C1 segment of cervical spinal cord (tissue), 14 donors: Measurements from ENCODE around the gene GRHL1.
A peak's percentile ranks its signal among the peaks of the same experiment; 100 is the strongest.
"Not testable (repeated sequence)": the region's sequence is repeated elsewhere in the genome, so short reads cannot be mapped to it uniquely, and the experiment has no call there.

Source experiments
- DNase-seq, 14 donors: peaks; one replicate each; lab custom pipeline; 2025; lab: John Stamatoyannopoulos, UW

The GRHL1 gene, protein sequence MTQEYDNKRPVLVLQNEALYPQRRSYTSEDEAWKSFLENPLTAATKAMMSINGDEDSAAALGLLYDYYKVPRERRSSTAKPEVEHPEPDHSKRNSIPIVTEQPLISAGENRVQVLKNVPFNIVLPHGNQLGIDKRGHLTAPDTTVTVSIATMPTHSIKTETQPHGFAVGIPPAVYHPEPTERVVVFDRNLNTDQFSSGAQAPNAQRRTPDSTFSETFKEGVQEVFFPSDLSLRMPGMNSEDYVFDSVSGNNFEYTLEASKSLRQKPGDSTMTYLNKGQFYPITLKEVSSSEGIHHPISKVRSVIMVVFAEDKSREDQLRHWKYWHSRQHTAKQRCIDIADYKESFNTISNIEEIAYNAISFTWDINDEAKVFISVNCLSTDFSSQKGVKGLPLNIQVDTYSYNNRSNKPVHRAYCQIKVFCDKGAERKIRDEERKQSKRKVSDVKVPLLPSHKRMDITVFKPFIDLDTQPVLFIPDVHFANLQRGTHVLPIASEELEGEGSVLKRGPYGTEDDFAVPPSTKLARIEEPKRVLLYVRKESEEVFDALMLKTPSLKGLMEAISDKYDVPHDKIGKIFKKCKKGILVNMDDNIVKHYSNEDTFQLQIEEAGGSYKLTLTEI

DNA sequence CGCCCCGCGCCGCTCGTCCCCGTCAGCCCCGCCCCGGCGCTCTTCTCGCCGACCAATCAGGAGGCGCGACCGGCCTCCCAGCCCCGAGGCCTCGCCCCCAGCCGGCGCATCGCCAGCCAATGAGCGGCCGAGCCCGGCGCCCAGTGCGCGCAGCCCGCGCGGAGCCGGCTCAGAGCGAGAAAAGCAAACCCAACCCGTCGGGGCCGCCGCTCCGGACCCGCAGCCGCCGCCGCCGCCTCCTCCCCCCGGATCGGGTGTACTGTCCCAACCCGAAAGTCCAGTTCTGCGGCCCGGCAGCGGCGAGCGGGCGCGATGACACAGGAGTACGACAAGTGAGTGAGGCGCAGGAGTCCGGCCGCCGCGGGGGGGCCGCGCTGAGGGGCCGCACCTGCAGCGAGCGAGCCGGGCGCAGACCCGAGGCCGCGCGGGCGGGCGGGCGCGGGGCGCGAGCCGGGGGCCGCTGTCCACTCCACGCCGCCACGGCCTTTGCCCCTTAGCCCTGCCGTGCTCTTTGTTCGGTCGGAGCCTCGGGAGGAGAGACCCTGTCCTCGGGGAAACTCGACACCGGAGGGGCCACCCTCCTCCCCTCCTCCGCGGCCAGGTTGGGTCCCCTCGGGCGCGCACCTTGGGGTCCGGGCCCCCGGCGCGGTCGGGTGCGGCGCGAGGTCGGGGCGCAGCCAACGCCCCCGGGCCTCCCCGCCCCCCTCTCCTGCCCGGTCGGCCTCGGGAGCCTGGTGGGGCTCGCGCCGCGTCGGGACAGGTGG lies at the start of gene GRHL1:
Gene GRHL1 (plus strand): TSS at position 172 of the 764 bp plus-strand sequence. CDS start 141 bp downstream, at position 313.
- peak; percentile 15 to 95 (median 83) for DNase-seq

DNA sequence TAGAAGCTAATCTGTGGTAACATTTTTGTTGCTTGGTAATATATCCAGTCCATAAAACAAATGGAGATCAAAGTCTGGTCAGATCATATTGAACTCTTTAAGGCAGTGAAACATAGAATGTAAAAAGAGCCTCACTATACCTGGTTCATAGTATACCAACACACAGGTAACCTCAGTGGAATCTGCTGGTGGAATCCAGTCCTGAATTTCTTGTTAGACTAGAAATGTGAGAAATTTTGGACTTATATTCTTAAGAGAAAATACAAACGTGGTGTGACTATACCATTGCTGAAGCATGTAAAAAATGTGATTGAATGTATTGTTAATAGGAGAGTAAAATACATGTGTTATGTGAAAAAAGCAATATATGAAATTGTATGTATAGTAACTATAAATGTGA lies 46.1 kb upstream of the GRHL1 start:
- DNase-seq: no peak

DNA sequence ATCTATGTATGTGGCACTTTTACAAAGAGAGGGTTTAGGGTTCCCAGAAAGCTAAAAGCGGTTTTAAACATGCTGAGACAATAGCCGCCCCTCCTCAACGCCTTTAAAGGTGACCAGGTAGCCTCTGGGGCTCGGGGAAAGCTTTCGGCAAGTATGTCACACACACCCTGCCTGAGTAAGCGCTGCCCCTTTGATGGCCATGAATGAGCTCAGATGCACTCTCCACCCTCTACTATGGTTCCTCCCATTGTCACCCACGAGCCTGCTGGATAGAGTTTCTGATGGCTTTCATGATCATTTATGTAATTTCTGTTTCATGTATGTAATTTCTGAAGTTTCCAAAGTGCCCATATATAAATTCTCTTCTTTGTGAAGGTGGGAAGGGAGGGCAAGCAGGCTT lies 44.1 kb upstream of the GRHL1 start:
- no peak for DNase-seq

DNA sequence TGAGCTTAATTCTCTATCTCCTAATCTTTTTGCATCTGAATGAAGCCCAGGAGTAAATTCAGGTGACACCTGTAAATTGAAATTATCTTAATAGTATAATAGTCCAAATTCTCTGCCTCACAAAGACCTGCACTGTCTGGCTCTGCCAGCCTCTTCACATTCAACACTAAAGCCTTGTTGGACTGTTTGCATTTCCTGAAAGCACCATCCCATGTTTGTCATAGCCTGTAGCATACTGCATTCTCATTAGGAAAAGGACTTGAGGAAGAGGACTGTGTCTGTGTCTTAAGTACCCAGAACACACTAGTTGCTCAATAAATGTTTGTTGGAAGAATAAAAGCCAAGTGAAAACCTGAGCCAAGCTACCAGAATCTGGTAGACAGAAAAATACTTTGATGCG lies 42.9 kb upstream of the GRHL1 start:
- DNase-seq: no peak

DNA sequence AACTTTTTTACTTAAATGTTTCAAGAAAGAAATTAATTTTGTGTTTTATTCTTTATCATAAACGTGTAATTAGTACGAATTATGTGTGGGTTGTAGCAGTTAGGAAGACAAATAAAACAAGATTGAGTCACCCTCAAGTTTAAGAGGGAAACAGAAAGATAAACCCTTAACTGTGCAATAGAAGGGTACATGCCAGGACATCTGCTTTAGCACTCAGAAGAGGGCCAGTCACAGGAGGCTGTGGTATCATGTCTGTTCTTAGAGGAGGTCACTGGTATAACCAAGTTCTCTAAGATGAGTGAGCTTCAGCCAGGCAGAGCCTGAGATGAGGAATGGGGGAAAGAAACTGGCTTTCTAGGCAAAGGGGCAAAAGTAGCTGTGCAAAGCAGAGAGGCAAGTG lies 42.4 kb upstream of the GRHL1 start:
- no peak for DNase-seq

DNA sequence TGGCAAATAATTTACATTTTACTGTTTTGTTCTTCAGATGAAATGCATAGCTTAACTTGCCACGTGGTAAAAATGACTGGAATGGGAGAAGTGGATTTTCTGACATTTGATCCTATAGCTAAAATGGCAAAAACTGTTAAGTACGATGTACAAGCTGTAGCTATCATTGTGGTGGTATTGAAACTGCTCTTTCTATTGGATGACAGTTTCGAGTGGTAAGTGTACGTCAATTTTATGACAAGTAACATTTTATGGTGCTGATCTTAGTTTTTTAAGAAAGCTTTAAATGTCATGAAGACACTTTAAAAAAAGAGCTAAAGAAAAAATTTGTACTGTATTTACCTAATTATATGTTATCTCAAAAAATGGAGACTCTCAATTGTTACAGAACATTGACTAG lies 40.8 kb upstream of the GRHL1 start:
- DNase-seq: no peak

DNA sequence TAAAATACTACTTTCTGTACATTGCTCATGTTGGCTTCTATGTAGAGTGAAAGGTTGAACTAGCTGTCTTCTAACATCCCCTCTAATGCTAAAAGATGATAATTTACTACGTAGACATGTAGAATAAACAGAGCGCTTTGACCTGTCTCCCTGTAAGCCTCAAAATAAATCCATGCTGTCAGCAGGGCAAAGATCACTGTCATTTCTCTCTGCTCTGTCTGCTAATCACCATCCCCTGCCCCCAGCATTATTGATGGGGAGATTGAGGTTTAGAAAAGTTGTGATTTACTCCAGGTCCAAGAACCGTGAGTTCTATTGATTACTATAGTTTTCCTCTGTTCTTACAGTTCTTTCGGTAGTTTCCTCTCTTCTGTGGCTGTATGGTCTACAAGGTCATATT lies 39.0 kb upstream of the GRHL1 start:
- no peak for DNase-seq

DNA sequence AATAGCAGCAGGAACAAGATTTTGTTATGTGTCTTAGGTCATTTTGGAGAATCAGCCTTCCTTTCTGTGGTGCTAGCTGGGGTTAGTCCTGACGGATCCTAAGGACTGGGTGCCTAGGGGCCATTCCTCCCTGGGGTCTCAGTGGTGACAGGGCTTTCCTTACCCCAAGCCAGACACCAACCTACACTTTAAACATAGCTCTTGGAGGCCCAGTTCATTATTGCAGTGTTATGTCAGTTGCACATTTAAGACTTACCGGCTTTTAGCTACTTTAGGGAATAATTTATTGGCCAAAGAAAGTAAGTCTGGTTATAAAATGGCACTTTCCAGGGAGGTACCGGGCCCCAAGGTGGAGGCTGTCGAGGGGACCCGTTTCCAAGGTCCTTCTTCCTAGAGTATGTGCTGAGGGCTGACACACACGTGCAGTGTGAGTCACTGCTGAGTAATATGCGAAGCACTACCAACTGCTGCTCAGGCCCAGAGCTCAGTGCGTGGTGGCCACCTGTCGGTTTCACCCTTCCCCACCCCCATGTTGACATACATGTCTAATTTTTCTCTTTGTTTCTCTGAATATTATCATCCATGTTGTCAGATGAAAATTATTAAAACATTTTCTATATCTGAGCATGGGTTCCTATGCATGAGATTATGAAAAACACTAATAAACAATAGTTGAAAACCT lies 37.0 kb upstream of the GRHL1 start:
- no peak for DNase-seq

DNA sequence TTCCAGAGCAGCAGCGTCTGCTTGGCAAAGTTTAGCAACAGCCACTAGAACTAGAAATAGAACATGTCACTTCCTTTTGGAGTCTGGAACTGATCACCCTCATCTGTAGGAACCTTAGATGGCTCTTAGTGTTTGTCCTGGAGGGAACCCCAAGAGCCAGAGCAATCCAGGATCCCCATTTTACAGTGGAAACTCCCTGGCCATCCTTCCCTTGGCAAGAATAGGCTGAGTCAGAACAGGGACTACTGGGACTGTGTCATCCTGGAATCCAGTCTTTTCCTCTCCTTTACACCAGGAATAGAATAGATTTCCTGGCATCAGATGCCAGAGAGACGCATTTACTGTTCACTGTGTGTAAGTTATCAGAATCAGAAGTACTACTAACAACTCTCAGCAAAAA lies 33.2 kb upstream of the GRHL1 start:
- no peak for DNase-seq

DNA sequence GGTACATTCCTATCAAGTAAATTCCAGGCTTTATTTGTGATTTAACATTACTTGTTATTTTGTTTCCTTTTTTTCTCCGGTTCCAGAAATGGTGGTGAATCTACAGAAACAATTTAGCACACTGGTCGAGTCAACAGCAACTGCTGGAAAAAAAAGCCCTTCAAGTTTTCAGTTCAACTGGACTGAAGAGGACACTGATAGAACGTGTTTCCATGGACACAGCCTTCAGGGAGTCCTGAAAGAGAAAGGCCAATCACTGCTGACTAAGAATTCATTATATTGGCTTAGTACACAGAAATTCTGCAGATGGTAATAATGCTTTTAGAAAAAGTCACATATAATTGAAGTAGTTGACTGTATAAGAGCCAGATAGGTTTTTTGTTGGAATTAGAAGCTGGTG lies 32.0 kb upstream of the GRHL1 start:
- DNase-seq: no peak

DNA sequence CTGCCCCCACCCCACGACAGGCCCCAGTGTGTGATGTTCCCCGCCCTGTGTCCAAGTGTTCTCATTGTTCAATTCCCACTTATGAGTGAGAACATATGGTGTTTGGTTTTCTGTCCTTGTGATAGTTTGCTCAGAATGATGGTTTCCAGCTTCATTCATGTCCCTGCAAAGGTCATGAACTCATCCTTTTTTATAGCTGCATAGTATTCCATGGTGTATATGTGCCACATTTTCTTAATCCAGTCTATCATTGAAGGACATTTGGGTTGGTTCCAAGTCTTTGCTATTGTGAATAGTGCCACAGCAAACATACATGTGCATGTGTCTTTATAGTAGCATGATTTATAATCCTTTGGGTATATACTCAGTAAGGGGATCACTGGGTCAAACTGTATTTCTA lies 24.5 kb upstream of the GRHL1 start:
- not testable (repeated sequence) for DNase-seq

DNA sequence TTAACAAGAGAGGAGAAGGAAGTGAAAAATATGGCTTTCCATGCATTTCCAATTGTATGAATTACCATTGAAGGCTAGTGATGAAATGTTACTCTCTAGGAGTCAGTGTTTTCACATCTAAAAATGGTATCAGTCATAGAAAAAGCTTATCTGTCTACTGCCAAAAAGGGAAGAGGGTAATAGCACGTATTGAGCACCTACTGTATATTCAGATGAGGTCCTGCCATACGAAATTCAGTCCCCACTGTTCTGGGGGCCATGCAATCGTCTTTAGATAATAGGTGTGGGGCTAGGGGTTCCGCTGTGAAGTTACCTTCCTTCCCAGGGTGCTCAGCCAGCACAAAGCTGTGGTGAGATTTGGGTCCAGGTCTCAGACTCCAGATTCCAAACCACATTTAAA lies 14.2 kb upstream of the GRHL1 start:
- DNase-seq: no peak

DNA sequence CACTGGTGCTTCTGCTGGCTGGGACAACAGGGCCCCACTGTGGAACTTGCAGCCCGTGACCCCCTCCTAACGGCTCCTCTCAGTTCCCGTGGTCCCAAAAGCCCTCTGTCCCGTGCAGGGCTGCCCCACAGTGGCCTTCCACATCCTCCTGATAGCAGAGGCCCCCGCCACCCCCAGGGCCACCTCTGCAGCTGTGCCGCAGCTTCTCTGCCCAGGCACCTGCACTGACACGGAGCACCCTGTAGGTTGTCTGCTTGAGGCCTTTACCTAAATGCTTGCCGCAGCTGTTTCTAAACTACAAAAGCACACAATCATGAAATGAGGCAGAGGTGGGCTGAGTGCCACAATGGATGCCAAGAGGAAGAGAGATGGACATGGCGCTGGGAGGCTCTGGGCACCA lies 13.5 kb upstream of the GRHL1 start:
- DNase-seq: no peak

DNA sequence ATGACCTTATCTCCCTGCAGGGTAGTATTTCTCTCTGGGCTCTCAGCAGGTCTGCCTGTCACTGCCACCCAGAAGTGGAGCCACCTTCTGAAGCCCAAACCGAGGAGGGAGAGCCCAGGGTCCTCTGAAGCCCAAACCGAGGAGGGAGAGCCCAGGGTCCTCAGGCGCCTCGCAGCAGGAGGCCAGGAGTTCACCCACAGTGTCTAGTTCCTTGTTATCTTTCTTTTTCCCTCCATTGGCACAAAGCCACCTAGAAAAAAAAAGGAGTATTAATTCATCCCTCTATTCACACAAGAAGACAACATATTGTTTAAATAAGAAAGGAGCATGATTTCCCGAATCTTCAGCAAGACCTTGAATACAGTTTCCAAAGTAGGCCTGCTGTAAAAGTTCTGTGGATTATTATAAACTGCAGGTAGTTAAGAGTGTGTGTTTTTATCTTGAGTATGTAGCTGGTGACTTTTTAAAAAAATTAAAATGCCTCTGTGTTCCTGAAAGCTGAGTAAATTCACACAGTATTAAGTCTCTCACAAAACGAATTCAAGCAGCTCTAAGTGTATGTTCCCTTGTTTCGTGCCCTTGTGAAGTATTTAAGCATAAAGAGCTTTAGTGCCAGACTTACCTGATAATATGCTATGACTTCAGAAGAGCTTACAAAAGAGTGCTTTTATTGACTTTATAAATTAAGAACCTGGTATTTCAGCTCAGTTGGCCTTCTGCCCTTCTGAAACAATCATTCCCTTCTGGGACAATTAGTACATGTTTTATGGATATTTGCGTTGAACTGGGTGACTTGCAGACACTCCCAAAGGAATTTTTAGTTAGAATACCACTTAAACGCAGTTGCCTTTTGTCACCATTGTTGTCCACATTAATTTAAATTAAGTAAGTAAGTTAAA lies 11.7 kb upstream of the GRHL1 start:
- DNase-seq: no peak

DNA sequence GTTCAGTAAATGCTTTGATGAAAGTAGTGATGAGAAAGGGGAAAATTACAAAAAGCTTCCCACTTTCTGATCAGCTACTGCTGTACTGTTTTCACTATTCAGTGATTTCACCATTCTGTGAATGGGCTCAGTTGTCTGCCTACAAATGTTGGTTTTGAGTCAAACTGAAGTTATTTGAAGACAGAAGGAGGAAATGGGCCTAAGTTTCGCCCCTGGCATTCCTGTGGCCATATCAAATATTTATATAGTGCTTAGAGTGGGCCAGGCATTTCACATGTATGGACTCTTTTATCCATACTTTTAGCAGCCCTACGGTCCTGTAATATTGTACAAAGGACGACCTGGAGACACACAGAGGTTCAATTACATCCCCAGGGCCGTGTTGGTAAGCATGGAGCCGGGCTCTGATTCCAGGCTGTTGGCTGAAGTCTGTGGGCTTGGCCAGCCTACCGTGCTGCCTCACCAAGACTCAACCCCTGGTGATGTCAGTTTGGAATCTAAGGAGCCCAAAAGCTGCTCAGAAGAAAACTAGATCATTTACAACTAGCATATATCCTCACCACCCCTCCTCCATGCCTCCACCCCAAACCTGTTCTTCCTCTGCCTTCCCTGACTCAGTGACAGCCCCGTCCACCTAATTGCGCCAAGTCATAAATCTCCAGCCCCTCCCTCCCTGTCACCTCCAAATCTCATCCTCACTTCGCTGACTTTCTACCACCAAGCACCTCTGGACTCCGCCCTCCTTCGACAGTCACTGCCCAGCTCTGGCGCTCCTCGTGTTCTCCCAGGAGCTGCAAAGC lies 10.1 kb upstream of the GRHL1 start:
- DNase-seq: no peak

DNA sequence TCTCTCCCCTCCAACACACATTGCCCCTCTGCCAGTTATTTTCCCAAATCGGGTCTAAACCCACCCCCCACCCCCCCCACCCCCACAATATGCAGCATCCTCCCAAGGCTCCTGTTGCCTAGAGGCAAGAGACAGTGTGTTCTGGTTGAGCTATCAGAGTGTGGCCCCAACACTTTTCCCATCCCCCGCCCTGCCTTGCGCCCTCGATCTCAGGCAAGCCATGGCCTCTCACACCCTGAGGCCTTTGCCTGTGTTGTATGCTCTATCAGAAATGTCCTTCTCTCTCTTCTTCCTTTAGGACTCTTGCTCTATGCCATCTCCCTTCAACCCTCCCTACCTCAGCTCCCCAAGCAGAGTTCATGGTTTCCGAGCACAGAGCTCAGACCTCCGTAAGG lies 9.5 kb upstream of the GRHL1 start:
- no peak for DNase-seq

DNA sequence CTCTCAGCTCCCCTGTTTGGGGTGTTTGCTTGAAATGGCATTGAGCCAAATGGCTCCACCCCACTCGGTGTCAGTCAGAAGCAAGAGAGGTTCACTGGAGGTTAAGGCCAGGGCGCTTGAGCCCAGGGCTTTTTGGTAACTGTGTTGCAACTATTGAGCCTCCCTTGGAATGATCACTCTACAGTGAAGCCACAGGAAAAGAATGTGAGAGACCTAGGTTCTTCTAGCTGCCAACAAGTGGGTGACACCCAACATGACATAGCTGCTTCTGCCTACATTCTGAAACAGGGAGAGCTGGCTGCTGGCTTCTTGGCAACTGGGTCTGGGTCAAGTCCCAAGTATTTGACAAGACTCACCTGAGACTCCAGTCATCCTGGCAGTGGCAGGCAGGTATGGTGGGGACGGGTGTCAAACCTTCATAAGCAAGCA lies 7.1 kb upstream of the GRHL1 start:
- DNase-seq: no peak

DNA sequence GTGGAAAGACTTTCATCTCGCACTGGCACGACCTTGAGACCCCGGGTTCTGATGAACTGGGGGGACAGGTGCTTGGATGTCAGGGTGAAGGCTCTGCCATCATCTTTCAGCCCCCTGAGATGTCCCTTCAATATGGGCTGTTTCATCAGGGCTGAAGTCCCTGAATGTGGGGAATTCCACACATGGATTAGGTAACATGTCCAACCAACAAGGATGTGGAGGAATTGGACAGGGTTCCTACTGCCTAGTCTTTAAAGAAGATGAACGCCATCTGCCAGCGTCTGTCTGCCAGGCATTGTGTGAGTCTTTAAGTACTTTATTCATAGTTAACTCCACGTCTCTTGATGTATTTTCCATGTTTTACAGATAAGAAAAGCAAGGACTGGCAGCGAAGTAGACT lies 5.9 kb upstream of the GRHL1 start:
- no peak for DNase-seq

DNA sequence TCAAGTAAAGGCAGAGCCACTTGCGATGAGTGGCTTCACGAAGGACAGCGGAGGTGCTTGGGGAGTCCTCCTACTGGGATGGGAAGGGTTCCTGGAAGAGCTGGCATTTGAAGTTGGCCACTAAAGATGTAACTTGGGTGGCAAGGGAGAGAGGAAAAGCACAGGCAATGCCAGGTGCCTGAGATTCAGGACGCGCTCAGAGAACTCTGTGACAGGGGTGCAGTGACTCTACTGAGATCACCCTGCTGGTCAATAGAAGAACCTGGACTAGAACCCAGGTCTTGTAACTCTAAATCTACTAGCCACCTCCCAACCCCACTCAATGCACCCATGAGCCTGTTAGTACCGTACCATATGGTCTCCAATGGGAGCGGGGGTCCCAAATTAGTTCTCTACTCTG lies 5.4 kb upstream of the GRHL1 start:
- no peak for DNase-seq

DNA sequence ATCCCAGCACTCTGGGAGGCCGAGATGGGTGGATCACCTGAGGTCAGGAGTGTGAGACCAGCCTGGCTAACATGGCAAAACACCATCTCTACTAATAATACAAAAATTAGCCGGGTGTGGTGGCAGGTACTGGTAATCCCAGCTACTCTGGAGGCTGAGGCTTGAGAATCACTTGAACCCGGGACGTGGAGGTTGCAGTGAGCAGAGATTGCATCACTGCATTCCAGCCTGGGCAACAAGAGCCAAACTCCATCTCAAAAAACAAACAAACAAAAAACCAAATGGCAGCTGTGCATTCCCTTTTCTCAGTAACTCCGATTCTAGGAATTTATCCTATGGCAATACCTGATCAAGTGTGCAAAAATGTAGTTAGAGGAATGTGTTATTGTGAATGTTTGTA lies 4.7 kb upstream of the GRHL1 start:
- DNase-seq: no peak
